Endothelial cell of umbilical vein (primary cell): ENCODE results near the gene SGMS2. TPM values are rescaled to one million over a fixed set of nuclear protein-coding genes. Genes with fewer than 3 reads are reported as not detected.
A peak's percentile ranks its signal among the peaks of the same experiment; 100 is the strongest.

Experiments used
- BruUV-seq: library from RNA; stranded (reverse); fragments of 400-500 nt; replicated peaks from 2 replicates; lab custom pipeline; 2021; lab: Mats Ljungman, UMichigan
- CTCF ChIA-PET: fragments of 300-600, 350-600 bp; sonication (Branson Sonifier 250); formaldehyde crosslinking; loops from one replicate; lab custom pipeline; 2021; ENCODE audit warnings: antibody characterized with exemption, inconsistent platforms; lab: Charles Lee
- POLR2A ChIA-PET: fragments of 300-600, 350-600 bp; sonication (Branson Sonifier 250); formaldehyde crosslinking; loops from one replicate; lab custom pipeline; 2021; ENCODE audit warnings: antibody characterized with exemption, inconsistent platforms; lab: Charles Lee
- DNase-seq: peaks from one replicate; pipeline ENCODE4 v3.0.0-alpha.2; 2011; ENCODE audit warnings: low read depth, low spot score
- FAIRE-seq: peaks from 2 replicates; lab custom pipeline; 2011; peaks lifted over from hg19 to GRCh38; lab: Jason Lieb, UNC
- H2AFZ ChIP-seq: 2 replicates; pipeline ENCODE4 v1.6.0; 2012; ENCODE audit warnings: low read depth, low read length, control low read depth, inconsistent platforms
- H3K27ac ChIP-seq: 2 replicates; pipeline ENCODE4 v1.5.1; 2011; ENCODE audit warnings: low read depth, mild to moderate bottlenecking, control low read depth, low read length, moderate library complexity; ENCODE audit not compliant: insufficient read depth
- H3K27me3 ChIP-seq, 2 experiments: 2 replicates each; pipeline versions ENCODE4 v1.6.0 to v1.6.1; 2011; ENCODE audit warnings: low read length in 2 of 2, mixed read lengths in 1 of 2; ENCODE audit not compliant: control insufficient read depth in 2 of 2, insufficient read depth in 2 of 2
- H3K36me3 ChIP-seq, 2 experiments: 2 replicates in 1 of 2; 3 replicates in 1 of 2; pipeline ENCODE4 v1.5.1; 2011; ENCODE audit warnings: low read length in 2 of 2, mild to moderate bottlenecking in 1 of 2, moderate library complexity in 1 of 2; ENCODE audit not compliant: control insufficient read depth in 2 of 2, insufficient read depth in 2 of 2; ENCODE audit errors: extremely low read depth in 1 of 2
- H3K4me1 ChIP-seq: 3 replicates; pipeline ENCODE4 v1.5.1; 2011; ENCODE audit warnings: mild to moderate bottlenecking, low read length; ENCODE audit not compliant: control insufficient read depth, insufficient read depth; ENCODE audit errors: extremely low read depth
- H3K4me2 ChIP-seq: 2 replicates; pipeline ENCODE4 v1.6.1; 2011; ENCODE audit warnings: low read length, control low read depth, mixed read lengths; ENCODE audit not compliant: insufficient read depth
- H3K4me3 ChIP-seq, 3 experiments: fragments of 200-600 bp in 1 of 3; sonication (generic), shearing (Covaris generic) in 1 of 3; replicated peaks in 1 of 3; 2 replicates each; pipeline ENCODE4 v1.5.1; 2011 to 2016; ENCODE audit warnings: control low read depth in 3 of 3, low read length in 3 of 3, mild to moderate bottlenecking in 2 of 3, inconsistent platforms in 1 of 3, low read depth in 1 of 3, moderate library complexity in 1 of 3; ENCODE audit not compliant: insufficient read depth in 1 of 3
- H3K79me2 ChIP-seq: 2 replicates; pipeline ENCODE4 v1.6.0; 2012; ENCODE audit warnings: low read length, inconsistent platforms; ENCODE audit not compliant: control insufficient read depth, insufficient read depth
- H3K9ac ChIP-seq: replicated peaks from 2 replicates; pipeline ENCODE3; 2011; ENCODE audit warnings: low read length, control low read depth; ENCODE audit not compliant: insufficient read depth; ENCODE audit errors: extremely low read depth
- H3K9me1 ChIP-seq: replicated peaks from 3 replicates; pipeline ENCODE4 v1.6.0; 2011; ENCODE audit warnings: mild to moderate bottlenecking, low read length; ENCODE audit not compliant: control insufficient read depth, insufficient read depth; ENCODE audit errors: extremely low read depth
- H3K9me3 ChIP-seq: replicated peaks from 2 replicates; pipeline ENCODE4 v1.5.1; 2012; ENCODE audit warnings: low read length, inconsistent platforms; ENCODE audit not compliant: control insufficient read depth, insufficient read depth
- H4K20me1 ChIP-seq: replicated peaks from 2 replicates; pipeline ENCODE3; 2011; ENCODE audit warnings: mild to moderate bottlenecking, low read length; ENCODE audit not compliant: control insufficient read depth, insufficient read depth; ENCODE audit errors: extremely low read depth
- CTCF ChIP-seq, 2 donors: IDR thresholded peaks; 1 replicate in 1 of 2; 2 replicates in 1 of 2; pipeline ENCODE4 v1.5.1; 2011; ENCODE audit warnings: low read length in 2 of 2, mild to moderate bottlenecking in 2 of 2, moderate library complexity in 2 of 2, control low read depth in 1 of 2, inconsistent platforms in 1 of 2, low read depth in 1 of 2; ENCODE audit not compliant: insufficient read depth in 1 of 2; ENCODE audit errors: extremely low read depth in 1 of 2
- EZH2 ChIP-seq: IDR thresholded peaks from 2 replicates; pipeline ENCODE4 v1.6.1; 2012; ENCODE audit warnings: borderline replicate concordance, low read depth, mild to moderate bottlenecking, moderate library complexity, low read length, inconsistent platforms; ENCODE audit not compliant: severe bottlenecking
- FOS ChIP-seq: IDR thresholded peaks from 2 replicates; pipeline ENCODE4 v1.6.1; 2011; ENCODE audit warnings: mild to moderate bottlenecking, low read length, moderate library complexity, borderline replicate concordance; ENCODE audit not compliant: insufficient read depth
- GATA2 ChIP-seq: IDR thresholded peaks from 2 replicates; pipeline ENCODE4 v1.7.0; 2011; ENCODE audit warnings: low read depth, mild to moderate bottlenecking, moderate library complexity, mixed read lengths, low read length; ENCODE audit not compliant: insufficient read length, insufficient read depth
- JUN ChIP-seq: IDR thresholded peaks from 2 replicates; pipeline ENCODE4 v1.6.1; 2011; ENCODE audit warnings: borderline replicate concordance, low read depth; ENCODE audit not compliant: insufficient read length, insufficient read depth
- MAX ChIP-seq: IDR thresholded peaks from 2 replicates; pipeline ENCODE4 v1.6.1; 2011; ENCODE audit not compliant: insufficient read depth, insufficient read length
- MYC ChIP-seq: IDR thresholded peaks from one replicate; pipeline ENCODE4 v1.6.1; 2011; ENCODE audit warnings: mild to moderate bottlenecking, low read depth, low read length
- POLR2A ChIP-seq: IDR thresholded peaks from 2 replicates; pipeline ENCODE4 v1.6.1; 2012; ENCODE audit warnings: low read depth, mild to moderate bottlenecking, control low read depth, low read length
- POLR2AphosphoS5 ChIP-seq: IDR thresholded peaks from 2 replicates; pipeline ENCODE4 v1.6.1; 2012; ENCODE audit warnings: low read depth, mild to moderate bottlenecking, control low read depth, low read length, moderate library complexity; ENCODE audit not compliant: insufficient read depth
- dilution Hi-C: fragments of 300-500 bp; cut with MboI; formaldehyde crosslinking; loops from one replicate; pipeline ENCODE4 v1.15.0; 2019; ENCODE audit warnings: low sequenced_read_pairs; ENCODE audit not compliant: extremely low pct_ligation_motif_present
- intact Hi-C: fragments of 100-400 bp; cut with micrococcal nuclease; formaldehyde crosslinking; loops from one replicate; pipeline ENCODE4 v1.10.0; 2022
- polyA plus RNA-seq, 4 experiments: library from polyadenylated mRNA; depleted of rRNA in 3 of 4; stranded (reverse) in 3 of 4; unstranded in 1 of 4; fragments of >200 nt; gene quantifications; 2 replicates each; pipeline versions ENCODE4 v1.2.1 to v1.2.3, GENCODE V29; 2011 to 2012; ENCODE audit warnings: missing spikeins in 1 of 4
- total RNA-seq: library from RNA; stranded (reverse); gene quantifications from 2 replicates; pipeline ENCODE4 v1.2.3, GENCODE V29; 2021

SGMS2 gene
- total and polyA plus RNA-seq, 2 donors (not counting 3 experiments of a cell fraction or from before 2014, with no cell fraction given), result 33.0 to 33.2 TPM

GRCh38 chr4:107799669-107800450, 24.9 kb upstream of the SGMS2 start:
- Histone ChIP-seq H3K9ac (no peak overlapping the region), H2AFZ (peak overlapping the region; percentile 99), H3K27ac (no peak overlapping the region), H4K20me1 (no peaks in the 10 kb centered on the region), H3K36me3 (no peaks in the 10 kb centered on the region), H3K4me2 (peak overlapping the region; percentile 70), H3K4me1 (peaks cover 4% of the 10 kb centered on the region), H3K4me3 (peak overlapping the region in 1 of 3 experiments; percentile 29), H3K27me3 (no peaks in the 10 kb centered on the region), H3K9me1 (no peaks in the 10 kb centered on the region), H3K9me3 (no peaks in the 10 kb centered on the region), H3K79me2 (no peaks in the 10 kb centered on the region)
- intact Hi-C loops (no loop called here), dilution Hi-C loops (no loop called here)
- FAIRE-seq, result peak; percentile 77
- peak; percentile 44 for DNase-seq
- CTCF ChIA-PET, result interaction anchor here (0.8 to 1.1 kb wide), 2 partner anchors 30 to 113 kb away, joined by 4 read pairs; no protein-coding TSS in a partner anchor
- no TSS peak for BruUV-seq
- POLR2A ChIA-PET, result interaction anchor here (0.6 kb wide), 1 partner anchor 153 kb away, joined by 4 read pairs; no protein-coding TSS in a partner anchor
- TF ChIP-seq MYC, result no peak
- TF ChIP-seq POLR2A, result no peak
- TF ChIP-seq FOS, result no peak

- dilution Hi-C loops (no loop called here), intact Hi-C loops (no loop called here)
- no peak for FAIRE-seq
- Histone ChIP-seq H3K4me3 (no peak overlapping the region), H3K36me3 (no peaks in the 10 kb centered on the region), H2AFZ (no peak overlapping the region), H3K27me3 (no peaks in the 10 kb centered on the region), H4K20me1 (no peaks in the 10 kb centered on the region), H3K27ac (no peak overlapping the region), H3K4me1 (peaks cover 4% of the 10 kb centered on the region), H3K9me1 (no peaks in the 10 kb centered on the region), H3K9ac (no peak overlapping the region), H3K79me2 (no peaks in the 10 kb centered on the region), H3K4me2 (no peak overlapping the region), H3K9me3 (no peaks in the 10 kb centered on the region)
- no peak for TF ChIP-seq JUN
- TF ChIP-seq EZH2, result no peak
- no peak for TF ChIP-seq POLR2AphosphoS5
- TF ChIP-seq FOS, result no peak
- no peak for TF ChIP-seq GATA2
- TF ChIP-seq MAX, result no peak
- TF ChIP-seq CTCF (IDR thresholded peaks at IDR 0.05; ENCODE audit: extremely low read depth in 1 of 2, insufficient read depth in 1 of 2, low read depth in 1 of 2, low read length in 2 of 2), result no peak
- no peak for TF ChIP-seq POLR2A
- no peak for TF ChIP-seq MYC
- ChIA-PET CTCF (interaction anchor here (1.1 kb wide), 2 partner anchors 9 to 30 kb away, joined by 3 to 4 read pairs; no protein-coding TSS in a partner anchor), POLR2A (no interaction called here)
- no TSS peak for BruUV-seq
- DNase-seq, result no peak
These were observed 24.0 kb upstream of the SGMS2 start for GRCh38 chr4:107800706-107801105.
